Stimulated activated naive CD4-positive, alpha-beta T cell (primary cell): ENCODE measurements around the gene PNO1.
"Not testable (repeated sequence)": the region's sequence is repeated elsewhere in the genome, so short reads cannot be mapped to it uniquely, and the experiment has no call there.

Experiments used
- DNase-seq, 6 experiments: peaks; one replicate each; lab custom pipeline; 2025; lab: John Stamatoyannopoulos, UW

The PNO1 gene

DNA sequence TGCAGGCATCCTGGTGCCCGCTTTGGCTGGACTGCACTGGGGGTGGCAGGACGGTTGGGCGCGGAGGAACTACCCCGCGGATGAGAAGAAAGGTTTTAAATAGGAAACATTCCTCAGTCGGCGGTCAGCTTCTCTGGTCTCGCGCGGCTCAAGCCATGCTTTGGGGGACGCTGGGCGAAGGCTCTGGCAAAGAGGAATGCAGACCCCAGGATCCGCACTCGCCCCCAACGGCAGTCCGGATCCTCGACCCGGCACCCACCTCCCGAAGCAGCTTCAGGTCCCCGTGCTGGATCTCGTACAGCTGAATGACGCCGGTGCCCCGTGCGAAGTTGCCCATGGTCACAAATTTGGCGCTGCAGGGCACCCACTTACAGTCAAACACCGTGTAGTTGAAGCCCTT, 686 bp upstream of the PNO1 start:
- DNase-seq, result no peak

- no peak for DNase-seq
Observed at GRCh38 chr2:68158134-68158447, 403 bp downstream of the PNO1 start.

DNA sequence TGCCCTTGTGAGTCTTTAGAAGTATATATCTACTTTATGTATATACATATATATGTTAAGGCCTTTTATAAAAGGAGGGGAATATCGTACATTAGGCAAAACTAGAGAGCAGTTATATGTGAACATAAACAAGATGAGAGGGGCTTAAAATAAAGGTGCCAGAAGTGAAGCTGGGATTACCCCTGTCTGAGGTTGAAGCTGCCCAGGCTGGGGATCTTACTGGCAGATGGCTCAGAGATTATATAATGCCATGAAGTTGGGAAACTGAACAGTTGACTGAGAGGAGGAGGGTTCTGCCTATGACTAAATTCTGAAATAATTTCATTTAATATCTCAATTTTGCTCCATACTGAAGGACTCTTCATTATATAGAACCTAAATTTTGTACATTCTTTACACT, 6.0 kb downstream of the PNO1 start:
- no peak for DNase-seq

DNA sequence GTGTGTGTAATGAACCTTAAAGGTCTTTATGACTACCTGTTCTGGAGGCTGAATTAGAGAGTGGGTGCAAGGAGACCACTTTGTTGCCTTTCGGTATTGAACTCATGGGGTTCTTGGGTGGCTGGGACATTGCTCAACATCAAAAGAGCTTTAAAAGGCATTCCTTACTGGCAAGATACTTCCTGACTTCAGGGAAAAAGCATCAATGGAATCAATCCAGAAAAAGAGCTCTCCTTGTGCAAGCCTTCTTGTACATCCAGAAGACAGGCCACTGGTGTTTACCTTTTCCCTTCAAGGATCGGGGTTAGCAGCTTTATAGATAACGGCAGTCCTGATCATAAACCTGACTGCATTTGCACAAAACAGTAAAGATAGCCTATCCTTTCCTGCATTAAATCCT, 9.5 kb downstream of the PNO1 start:
- DNase-seq, result no peak

DNA sequence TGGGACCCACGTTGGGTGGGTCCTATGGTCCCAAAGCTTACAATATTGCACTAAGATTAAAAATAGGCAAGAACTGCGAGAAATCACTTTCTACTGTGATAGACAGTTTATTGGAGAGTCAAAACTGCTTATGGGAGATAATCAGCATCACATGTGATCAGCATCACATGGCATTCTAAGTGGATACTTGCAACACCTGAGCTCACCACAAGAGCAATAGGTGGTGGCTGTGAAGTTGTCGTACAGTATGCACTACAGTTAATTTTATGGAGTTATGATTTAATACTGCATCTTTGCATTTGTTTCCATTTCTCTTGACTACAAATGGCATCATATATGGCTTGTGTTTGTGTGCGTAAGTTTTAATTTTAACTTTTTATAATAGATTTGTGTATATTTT, 11.6 kb downstream of the PNO1 start:
- DNase-seq, result no peak

DNA sequence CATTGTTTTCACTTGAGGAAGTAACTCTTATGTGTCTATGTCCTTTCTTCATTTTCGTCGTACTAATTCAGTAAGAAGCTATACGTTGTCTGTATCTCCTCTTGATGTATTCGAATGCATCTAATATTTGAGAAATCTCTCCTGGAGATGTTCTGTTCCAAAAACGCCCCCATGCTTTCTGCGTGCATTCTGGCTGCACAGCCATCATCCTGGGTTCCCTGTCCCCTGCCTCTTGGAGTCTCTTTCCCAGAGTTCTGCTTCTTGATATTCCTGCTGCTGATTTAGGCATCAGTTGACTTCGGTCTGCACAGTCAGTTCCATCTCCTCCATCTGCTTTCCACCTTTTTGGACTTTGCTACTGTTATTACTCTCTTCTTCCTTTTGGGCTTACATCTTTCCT, 13.5 kb downstream of the PNO1 start:
- no peak for DNase-seq

DNA sequence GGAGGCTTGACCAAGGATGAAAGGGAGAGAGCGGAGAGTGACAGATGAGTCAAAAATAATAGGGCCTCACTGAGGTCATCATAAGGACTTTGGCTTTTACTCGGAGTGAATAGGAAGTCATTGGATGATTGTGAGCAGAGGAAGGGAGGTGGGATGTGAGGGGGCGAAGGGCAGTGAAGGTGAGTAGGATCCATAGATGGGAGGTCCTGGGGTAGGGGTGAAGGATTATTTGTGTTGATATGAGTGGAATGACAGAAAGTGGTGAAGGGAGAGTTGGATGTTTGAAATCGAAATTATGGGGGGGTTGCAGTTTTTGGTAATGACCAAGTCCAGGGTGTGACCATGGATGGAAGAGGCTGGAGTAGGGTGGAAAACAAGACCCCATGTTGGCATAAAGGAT, 14.0 kb downstream of the PNO1 start:
- DNase-seq, result no peak

DNA sequence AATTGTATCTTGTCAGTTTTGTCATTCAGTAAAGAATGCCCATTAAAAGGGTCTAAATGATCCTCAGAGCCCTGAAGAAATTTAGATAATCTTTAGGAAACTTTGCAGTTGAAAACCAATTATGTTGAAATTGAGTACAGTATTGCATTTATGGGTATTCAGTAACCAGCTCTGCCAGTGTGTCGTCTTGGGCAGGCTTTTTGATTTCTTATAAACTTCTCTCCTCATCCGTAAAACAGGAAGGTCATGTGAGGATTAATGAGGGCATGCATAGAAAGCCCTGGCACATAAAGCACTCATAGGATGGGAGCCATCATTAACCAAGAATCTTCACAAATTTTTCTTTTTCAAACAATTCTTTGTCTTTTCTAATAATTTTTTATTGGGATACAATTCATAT, 14.8 kb downstream of the PNO1 start:
- DNase-seq, result no peak

GRCh38 chr2:68172990-68173700, 15.5 kb downstream of the PNO1 start:
- DNase-seq, result no peak

- not testable (repeated sequence) for DNase-seq
Observed at GRCh38 chr2:68175210-68175609, 17.5 kb downstream of the PNO1 start.

DNA sequence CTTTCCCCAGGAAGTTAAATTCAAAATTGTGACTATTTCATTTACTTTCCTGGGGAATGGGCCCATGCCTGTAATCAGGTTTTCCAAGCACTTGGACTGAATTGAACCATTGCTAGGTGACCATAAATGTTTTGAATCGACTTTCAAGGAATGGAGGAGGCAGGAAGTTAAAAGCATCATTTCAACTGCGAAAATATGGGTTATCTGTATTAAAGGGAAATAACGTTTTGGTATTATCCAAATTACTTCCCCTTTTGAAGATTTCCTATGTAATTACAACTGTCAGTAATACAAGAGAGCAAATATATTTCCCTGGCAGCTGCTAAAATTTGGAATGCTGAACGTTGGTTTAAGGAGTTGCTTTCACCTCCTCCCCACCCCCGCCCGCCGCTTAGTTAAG, 19.0 kb downstream of the PNO1 start:
- DNase-seq, result no peak

GRCh38 chr2:68177541-68177940, 19.9 kb downstream of the PNO1 start:
- DNase-seq, result no peak

GRCh38 chr2:68178432-68178831, 20.7 kb downstream of the PNO1 start:
- DNase-seq, result no peak

DNA sequence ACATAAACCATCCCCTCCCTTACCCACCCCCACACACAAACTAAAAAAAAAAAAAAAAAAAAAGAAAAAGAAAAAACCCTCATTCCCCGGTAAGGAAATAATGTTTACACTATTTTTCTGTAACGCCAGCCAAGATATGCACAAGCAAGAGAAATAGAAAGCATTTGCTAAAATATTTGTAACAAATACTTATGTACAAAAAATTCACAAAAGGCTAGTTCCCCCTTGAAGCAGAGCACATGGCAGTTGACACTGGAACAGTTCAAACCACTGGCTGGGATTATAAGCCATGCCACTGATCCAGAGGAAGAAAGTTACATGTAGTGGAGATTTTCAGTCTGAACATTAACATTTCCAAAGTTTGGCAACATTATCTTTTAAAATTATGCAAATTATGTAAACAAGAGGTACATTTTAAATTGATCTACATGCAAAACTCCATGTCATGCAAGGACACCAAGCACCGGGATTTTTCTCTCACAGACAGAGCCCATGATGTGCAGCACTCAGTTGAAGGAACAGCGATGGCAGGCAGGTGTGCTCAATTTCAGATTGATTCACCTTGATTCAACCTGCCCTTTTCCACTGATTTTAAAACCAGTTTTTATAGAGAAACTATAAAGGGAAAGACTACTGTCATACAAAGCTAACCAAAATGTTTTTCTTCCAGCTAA, 21.4 kb downstream of the PNO1 start:
- DNase-seq, result no peak

GRCh38 chr2:68182902-68183301, 25.2 kb downstream of the PNO1 start:
- DNase-seq, result no peak

DNA sequence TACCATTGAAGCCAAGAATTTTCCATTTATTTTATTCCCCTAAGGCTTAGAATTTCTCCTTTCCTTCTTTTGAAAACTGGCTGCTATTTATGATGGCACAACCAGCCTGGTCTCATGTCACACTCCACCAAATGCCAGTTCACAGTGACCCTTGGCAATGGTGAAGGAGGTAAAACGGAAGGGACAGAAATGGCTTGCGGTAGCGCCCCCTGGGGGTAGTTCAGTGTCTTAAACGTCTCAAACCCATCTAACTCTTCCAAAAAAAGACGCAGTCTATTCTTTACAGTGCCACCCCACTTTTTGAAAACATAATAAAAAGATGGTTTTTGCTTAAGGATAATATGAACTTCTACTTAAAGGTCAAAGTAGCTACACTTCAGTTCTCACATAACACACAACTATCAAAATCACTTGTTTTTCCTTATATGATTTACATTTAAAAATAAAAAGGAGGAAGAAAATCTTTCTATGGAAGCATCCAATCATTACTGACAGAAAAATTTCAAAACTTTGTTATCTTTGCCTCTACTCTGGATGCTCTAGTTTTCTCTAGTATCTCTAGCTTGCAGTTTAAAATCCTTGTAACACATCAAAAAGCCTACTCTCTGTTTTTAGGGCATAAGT, 28.0 kb downstream of the PNO1 start:
- DNase-seq, result peak in 5 of 6 experiments; percentile 33 to 56 (median 49)

DNA sequence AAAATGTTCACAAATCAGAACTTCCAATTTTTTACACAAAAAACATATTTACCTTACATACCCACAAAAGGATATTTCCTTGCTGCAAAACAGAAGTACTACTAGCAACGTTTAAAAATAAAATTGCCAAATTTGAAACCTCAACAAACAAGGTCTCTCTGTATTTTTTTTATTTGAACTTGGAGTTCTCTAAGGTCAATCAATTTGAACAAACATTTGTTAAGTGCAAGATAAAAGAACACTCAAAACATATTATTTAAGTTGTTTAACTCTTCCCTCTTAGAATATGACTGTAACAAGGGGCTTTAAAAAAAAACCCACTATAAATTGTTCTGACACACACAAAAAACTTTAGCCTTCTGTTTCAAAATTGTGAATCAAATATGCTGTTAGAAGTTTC, 29.6 kb downstream of the PNO1 start:
- no peak for DNase-seq

- no peak for DNase-seq
Observed at GRCh38 chr2:68188831-68189230, 31.1 kb downstream of the PNO1 start.

- DNase-seq, result no peak
Observed at GRCh38 chr2:68189991-68190784, 32.5 kb downstream of the PNO1 start.

- no peak for DNase-seq
Observed at GRCh38 chr2:68190991-68191731, 33.5 kb downstream of the PNO1 start.

GRCh38 chr2:68193144-68193543, 35.5 kb downstream of the PNO1 start:
- DNase-seq, result no peak

- DNase-seq, result no peak
Observed at GRCh38 chr2:68193787-68194372, 36.2 kb downstream of the PNO1 start.
